HEK293T (cell line): ENCODE data around the gene FCN3.

Experiments used
- CTCF ChIA-PET: fragments of 350-600 bp; formaldehyde crosslinking; extraction: SDS; loops from one replicate; lab custom pipeline; 2021; ENCODE audit warnings: antibody characterized with exemption, inconsistent platforms; lab: Yijun Ruan, JAX
- POLR2A ChIA-PET: fragments of 350-600 bp; formaldehyde crosslinking; extraction: SDS; loops from one replicate; lab custom pipeline; 2020; ENCODE audit warnings: antibody characterized with exemption, inconsistent platforms; lab: Yijun Ruan, JAX
- DNase-seq: peaks from one replicate; pipeline ENCODE4 v3.0.0; 2012; ENCODE audit warnings: mixed read lengths; ENCODE audit errors: extremely low spot score
- ARNT ChIP-seq: fragments of 450-650 bp; IDR thresholded peaks from 2 replicates; pipeline ENCODE4 v1.6.1; 2017; ENCODE audit warnings: mild to moderate bottlenecking
- BHLHE40 ChIP-seq: fragments of 450-650 bp; IDR thresholded peaks from 2 replicates; pipeline ENCODE4 v1.6.1; 2016; ENCODE audit warnings: mild to moderate bottlenecking, moderate library complexity, borderline replicate concordance
- CTBP1 ChIP-seq: fragments of 450-650 bp; IDR thresholded peaks from 2 replicates; pipeline ENCODE4 v1.6.1; 2016; ENCODE audit warnings: borderline replicate concordance
- ELF4 ChIP-seq: fragments of 450-650 bp; IDR thresholded peaks from 2 replicates; pipeline ENCODE4 v1.6.1; 2017; ENCODE audit warnings: antibody characterized with exemption
- FOXA1 ChIP-seq: fragments of 450-650 bp; IDR thresholded peaks from 2 replicates; pipeline ENCODE4 v1.6.1; 2016; ENCODE audit warnings: mild to moderate bottlenecking
- FOXK2 ChIP-seq: fragments of 450-650 bp; IDR thresholded peaks from 2 replicates; pipeline ENCODE4 v1.6.1; 2016; ENCODE audit warnings: mild to moderate bottlenecking
- FOXM1 ChIP-seq: fragments of 450-650 bp; IDR thresholded peaks from 2 replicates; pipeline ENCODE4 v1.6.1; 2017; ENCODE audit warnings: mild to moderate bottlenecking, borderline replicate concordance
- HDGF ChIP-seq: fragments of 450-650 bp; IDR thresholded peaks from 2 replicates; pipeline ENCODE4 v1.6.1; 2017; ENCODE audit warnings: antibody characterized with exemption, borderline replicate concordance
- L3MBTL2 ChIP-seq: fragments of 450-650 bp; conservative IDR thresholded peaks from 2 replicates; pipeline ENCODE4 v1.6.1; 2016; ENCODE audit warnings: mild to moderate bottlenecking
- LEF1 ChIP-seq: fragments of 450-650 bp; IDR thresholded peaks from 2 replicates; pipeline ENCODE4 v1.6.1; 2017; ENCODE audit warnings: mild to moderate bottlenecking, borderline replicate concordance
- NFRKB ChIP-seq: fragments of 450-650 bp; IDR thresholded peaks from 2 replicates; pipeline ENCODE4 v1.6.1; 2016; ENCODE audit warnings: mild to moderate bottlenecking, moderate library complexity
- SP1 ChIP-seq: fragments of 450-650 bp; IDR thresholded peaks from 2 replicates; pipeline ENCODE4 v1.6.1; 2017
- SUZ12 ChIP-seq: fragments of 450-650 bp; IDR thresholded peaks from 2 replicates; pipeline ENCODE4 v1.6.1; 2016; ENCODE audit warnings: mild to moderate bottlenecking
- TARDBP ChIP-seq: fragments of 450-650 bp; IDR thresholded peaks from 2 replicates; pipeline ENCODE4 v1.6.1; 2016
- ZNF384 ChIP-seq: fragments of 450-650 bp; IDR thresholded peaks from 2 replicates; pipeline ENCODE4 v1.6.1; 2016
- TF ChIP-seq, protein P1 (sequence below): fragments of 450-650 bp; IDR thresholded peaks from 2 replicates; pipeline ENCODE4 v1.6.1; 2016

The FCN3 gene

DNA sequence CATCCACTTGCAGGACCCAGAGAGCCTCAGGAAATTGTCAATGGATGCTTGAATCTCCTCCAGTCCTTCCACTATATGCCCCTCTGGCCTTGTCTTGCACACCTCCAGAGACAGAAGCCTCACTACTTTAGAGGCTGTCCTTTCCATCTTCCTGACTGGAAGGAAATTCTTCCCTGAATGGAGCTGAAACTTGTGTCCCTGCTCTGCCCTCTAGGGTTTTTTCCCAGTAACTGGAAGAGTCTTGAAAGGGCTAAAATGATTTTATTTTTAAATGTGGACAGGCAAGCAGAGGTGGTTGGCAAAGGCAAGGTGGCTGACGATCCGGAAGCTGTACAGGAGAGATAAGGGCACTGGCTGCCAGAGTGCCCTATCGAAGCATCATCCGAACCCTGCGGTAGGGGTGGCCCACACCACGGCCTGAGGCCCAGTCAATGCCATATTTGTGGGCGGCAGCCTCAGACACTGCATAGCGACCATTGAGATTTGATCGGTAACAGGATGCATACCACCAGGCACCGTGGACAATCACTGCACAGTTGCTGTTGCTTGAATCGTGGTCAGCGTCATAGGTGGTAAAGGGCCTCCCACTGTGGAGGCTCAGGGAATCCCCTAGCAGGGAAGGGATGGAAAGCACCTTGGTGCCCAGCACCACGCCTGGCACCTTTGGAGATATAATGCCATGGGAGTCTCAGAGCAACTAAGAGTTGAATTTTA is 5.6 kb downstream of the FCN3 start:
- ChIA-PET CTCF (interaction anchor here (0.6 to 3.8 kb wide), 4 partner anchors 12 to 83 kb away, joined by 3 to 25 read pairs (median 4); no protein-coding TSS in a partner anchor), POLR2A (no interaction called here)
- no peak for DNase-seq
- TF ChIP-seq ZNF384 (no peak), L3MBTL2 (no peak), FOXA1 (no peak), ARNT (no peak), CTBP1 (no peak), TARDBP (no peak), SUZ12 (no peak)
- TF ChIP-seq, protein P1, sequence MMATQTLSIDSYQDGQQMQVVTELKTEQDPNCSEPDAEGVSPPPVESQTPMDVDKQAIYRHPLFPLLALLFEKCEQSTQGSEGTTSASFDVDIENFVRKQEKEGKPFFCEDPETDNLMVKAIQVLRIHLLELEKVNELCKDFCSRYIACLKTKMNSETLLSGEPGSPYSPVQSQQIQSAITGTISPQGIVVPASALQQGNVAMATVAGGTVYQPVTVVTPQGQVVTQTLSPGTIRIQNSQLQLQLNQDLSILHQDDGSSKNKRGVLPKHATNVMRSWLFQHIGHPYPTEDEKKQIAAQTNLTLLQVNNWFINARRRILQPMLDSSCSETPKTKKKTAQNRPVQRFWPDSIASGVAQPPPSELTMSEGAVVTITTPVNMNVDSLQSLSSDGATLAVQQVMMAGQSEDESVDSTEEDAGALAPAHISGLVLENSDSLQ = no peak

DNA sequence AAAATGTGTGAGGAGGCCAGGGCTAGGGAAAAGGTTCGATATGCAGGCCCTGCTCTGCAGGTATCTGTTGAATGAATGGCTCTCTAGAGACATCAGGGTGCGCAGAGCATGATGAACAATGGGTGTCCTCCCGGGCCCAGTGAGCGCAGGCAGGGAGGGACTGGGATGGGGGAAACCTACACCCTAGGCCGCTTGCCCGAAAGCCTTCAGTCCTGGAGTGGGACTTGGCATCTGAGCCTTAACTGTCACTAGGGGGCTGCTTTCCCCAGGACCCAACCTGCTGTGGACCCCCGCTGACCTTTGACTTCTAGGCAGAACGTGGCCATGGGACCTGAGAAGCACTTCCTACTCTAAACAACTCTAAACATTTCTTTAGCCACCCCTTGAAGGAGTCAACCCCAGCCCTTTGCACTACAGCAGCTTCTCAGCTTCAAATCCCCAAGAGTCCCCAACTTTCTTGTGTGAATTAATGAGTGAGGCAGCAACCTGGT is 7.4 kb downstream of the FCN3 start:
- CTCF ChIA-PET = interaction anchor here (0.6 to 3.8 kb wide), 7 partner anchors 8 to 52 kb away, joined by 3 to 25 read pairs (median 3); partner anchors contain the start of gene CD164L2
- POLR2A ChIA-PET = interaction anchor here (0.7 to 4.0 kb wide), 22 partner anchors 8 to 201 kb away, joined by 3 to 26 read pairs (median 5); partner anchors contain the start of genes CD164L2, FCN3 and SYTL1
- TF ChIP-seq ZNF384 (no peak), ARNT (no peak), CTBP1 (no peak), L3MBTL2 (no peak), SUZ12 (no peak), TARDBP (no peak), NFRKB (no peak), BHLHE40 (no peak), SP1 (no peak), FOXK2 (no peak), HDGF (no peak), LEF1 (no peak)
- TF ChIP-seq, protein P1 = no peak
- DNase-seq = no peak

DNA sequence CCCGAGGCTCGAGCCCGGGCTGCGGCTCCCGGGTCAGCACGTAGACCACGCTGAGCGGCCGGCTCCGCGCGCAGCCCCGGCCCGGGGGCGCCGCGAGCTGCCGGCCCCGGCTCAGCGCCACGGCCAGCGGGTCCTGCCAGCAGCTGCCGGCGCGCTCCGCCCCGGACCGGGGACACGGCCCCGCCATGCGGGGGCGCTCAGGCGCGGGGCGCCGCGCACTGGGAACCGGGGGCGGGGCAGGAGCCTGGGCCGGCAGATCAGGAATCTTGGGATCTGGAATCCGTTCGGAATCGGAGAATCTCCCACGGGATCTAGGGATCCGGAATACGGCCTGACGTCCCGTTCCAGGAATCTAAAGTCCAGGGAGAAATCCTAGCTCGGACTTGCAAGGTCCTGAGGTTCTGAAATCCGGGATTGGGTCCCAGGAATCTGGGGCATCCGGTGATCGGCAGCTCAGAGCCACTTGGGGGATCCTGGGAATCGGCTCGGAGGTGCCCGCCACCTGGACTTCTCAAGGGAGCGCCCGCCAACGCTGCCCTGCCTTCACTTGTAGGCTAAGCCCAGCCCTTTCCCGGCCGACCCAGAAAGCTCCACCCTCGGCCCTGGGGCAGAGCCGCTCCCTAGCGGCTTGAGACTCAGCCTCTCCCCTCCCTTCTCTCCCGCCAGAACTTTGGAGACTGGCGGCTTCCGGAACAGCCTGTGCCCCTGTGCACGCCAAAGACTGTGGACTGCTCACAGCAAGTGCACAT is 8.0 kb downstream of the FCN3 start, which contains the start of gene MAP3K6:
TSS of gene MAP3K6 (minus strand) at position 551 of the 749 bp plus-strand sequence. CDS start at position 187, 364 bp downstream.
- TF ChIP-seq FOXA1 (no peak), ZNF384 (no peak), LEF1 (no peak), BHLHE40 (no peak), FOXM1 (peak; percentile 39; the same call in 1 of the 2 replicates), FOXK2 (no peak), SUZ12 (no peak), L3MBTL2 (peak; percentile 48), SP1 (no peak), NFRKB (no peak), HDGF (0 out of 2 replicates have a peak, but pooled peaks have one; percentile 36), ELF4 (peak; percentile 31; the same call in 1 of the 2 replicates), ARNT (peak; percentile 47; the same call in 1 of the 2 replicates), TARDBP (no peak), CTBP1 (no peak)
- TF ChIP-seq, protein P1 = no peak
- POLR2A ChIA-PET = interaction anchor here (0.7 to 4.0 kb wide), 24 partner anchors 8 to 201 kb away, joined by 3 to 26 read pairs (median 5); partner anchors contain the start of genes CD164L2, FCN3 and SYTL1
- peak; percentile 73 for DNase-seq
- CTCF ChIA-PET = interaction anchor here (0.6 to 3.8 kb wide), 13 partner anchors 9 to 353 kb away, joined by 3 to 25 read pairs (median 3); partner anchors contain the start of gene CD164L2

DNA sequence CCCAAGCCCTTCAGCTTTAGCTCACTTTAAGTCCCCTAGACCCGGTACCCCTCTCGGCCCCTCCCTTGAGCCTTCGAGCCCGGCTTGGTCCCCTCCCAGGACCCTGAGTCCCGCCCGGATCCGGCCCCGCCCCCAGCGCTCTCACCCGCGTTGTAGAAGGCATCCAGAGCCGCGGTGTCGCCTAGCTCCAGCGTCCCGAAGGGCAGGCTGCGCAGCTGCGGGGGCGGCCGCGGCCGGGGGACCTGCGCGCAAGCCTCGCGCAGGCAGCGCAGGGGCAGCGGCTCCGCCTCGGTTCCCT is 8.6 kb downstream of the FCN3 start:
- TF ChIP-seq ELF4 (no peak), FOXK2 (no peak), SUZ12 (no peak), FOXM1 (no peak), ARNT (no peak), ZNF384 (no peak), TARDBP (no peak), SP1 (no peak), FOXA1 (no peak)
- TF ChIP-seq, protein P1 = no peak
- CTCF ChIA-PET = interaction anchor here (0.5 to 3.8 kb wide), 11 partner anchors 9 to 354 kb away, joined by 3 to 25 read pairs (median 3); partner anchors contain the start of gene CD164L2
- peak; percentile 74 for DNase-seq
- POLR2A ChIA-PET = interaction anchor here (1.0 to 4.0 kb wide), 22 partner anchors 9 to 211 kb away, joined by 3 to 26 read pairs (median 4); partner anchors contain the start of genes CD164L2, FCN3, SLC9A1 and SYTL1
